GM21717 (cell line): ENCODE measurements around the gene IMMP2L.
A peak's percentile ranks its signal among the peaks of the same experiment; 100 is the strongest.

Source experiments
- ATAC-seq: cut with Tn5 transposase; IDR thresholded peaks from one replicate; pipeline ENCODE4 v1.9.1; 2021; ENCODE audit warnings: mild to moderate bottlenecking, moderate library complexity; ENCODE audit not compliant: unreplicated experiment

The IMMP2L gene

DNA sequence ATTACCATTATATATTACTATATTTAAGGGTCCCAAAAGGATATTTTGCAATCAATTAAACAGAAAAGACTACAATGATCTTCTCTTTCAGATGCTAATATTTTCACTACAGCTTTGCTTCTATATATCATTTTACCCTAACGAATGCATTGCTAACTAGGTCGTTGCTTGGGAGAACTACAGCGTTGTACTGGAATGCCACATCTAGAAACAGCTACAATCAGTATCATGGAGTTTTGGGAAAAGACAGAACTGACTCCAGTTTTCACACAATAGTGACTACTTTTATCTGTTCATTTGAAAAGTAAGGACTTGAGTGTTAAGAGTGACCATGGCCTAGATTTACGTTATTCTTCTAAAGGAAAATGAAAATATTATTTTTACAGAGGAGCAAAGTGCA, 432.9 kb downstream of the IMMP2L start:
- ATAC-seq = no peak

DNA sequence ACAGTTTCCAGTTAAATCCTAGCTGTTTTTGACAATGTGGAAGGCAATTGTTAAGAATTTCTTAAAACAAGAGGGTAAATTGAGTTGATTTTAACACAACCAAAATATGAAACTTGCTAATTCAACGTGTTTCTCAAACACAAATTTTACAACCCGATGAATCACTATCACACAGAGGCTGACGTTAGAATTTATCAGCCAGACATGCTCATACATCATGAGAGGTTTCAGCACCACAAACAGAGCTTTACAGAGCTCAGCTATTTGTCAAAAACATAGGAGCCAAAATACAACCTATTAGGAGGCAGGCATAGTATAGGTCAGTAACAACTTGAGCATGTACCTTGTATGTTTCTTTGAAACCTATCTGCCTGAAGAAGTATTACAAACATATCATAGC, 435.3 kb downstream of the IMMP2L start:
- no peak for ATAC-seq

DNA sequence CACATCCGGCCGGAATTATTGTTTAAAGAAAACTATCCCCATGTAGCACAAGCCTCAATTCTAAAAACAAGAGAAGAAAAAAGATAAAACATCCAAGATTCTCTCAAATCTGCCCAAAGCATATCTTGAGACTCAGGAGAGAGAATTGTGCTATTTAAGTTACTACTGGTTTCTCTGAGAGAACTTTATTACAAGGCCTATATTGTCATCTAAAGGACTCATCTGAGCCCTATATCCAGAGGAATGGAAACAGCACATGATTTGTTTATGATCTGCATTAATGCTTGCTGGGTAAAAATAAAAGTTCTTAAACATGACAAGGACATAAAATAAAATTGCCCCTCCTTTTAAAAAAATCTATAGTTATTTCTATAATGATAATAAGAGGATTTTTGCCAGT, 446.3 kb downstream of the IMMP2L start:
- ATAC-seq = no peak

DNA sequence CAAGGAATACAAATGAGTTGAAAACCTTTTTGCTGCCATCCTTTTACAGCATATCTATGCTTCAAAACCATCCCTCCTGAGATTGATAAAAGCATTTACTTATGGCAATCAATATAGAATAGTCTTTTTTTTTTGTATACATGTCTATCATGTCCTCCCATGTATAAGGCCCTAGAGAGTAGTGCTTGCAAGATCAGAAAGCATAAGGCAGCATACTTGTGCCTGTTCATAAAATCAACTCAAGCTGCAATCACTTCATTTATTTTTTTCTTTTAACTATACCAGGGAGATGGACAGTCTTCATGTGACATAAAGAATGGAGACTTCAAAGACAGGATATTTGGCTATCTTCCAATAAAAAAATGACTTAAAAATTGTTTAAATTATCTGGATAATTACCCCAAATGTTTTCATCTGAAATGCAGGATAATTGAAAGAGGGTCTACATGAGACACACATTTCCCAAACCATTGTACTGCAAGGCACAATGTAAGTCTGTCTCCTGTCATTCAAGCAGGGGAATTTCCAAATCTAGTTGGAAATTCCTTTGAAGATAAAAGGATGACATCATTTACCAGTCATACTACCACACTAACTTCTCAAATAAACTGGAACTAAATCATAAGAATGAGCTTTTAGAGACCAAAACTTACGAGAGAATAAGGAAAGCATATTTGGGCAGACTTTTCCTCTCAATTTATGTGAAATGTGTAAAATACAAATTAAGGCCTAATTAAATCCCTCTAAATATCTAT, 448.9 kb downstream of the IMMP2L start:
- ATAC-seq = peak; percentile 82

DNA sequence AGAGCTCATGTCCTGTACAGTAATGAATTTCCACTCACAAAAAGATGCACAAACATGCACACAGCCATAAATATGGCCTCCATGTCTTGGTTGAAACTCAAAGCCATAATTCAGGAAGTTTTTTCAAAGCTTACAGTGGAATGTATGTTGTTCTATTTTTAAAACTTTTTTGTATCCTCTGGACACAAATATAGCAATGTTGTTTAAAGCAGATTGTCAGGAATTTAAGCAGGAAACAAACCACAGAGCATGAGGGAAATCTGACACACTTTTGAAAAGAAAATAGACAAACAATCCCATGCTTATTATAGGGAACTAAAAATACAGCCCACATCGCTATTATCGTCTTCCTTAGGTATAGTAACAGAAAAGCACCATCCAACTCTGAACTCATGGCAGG, 449.9 kb downstream of the IMMP2L start:
- ATAC-seq = no peak

DNA sequence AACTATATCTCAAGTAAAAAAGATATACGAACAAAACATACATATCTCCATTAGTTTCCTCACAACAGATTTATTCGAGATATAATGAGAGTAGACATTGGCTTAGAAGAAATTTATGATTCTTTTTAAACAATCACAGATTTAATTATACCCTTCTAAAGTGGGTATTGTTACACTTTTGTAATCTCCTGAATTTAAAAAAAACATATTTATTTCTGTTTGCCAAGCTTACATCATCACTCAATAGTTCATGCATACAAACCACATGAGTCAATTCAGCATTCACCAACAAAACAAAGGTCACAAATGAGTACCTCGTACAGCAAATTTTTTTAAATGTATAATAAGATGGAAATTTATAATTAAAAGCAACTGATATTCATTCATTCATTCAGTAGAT, 453.8 kb downstream of the IMMP2L start:
- no peak for ATAC-seq

DNA sequence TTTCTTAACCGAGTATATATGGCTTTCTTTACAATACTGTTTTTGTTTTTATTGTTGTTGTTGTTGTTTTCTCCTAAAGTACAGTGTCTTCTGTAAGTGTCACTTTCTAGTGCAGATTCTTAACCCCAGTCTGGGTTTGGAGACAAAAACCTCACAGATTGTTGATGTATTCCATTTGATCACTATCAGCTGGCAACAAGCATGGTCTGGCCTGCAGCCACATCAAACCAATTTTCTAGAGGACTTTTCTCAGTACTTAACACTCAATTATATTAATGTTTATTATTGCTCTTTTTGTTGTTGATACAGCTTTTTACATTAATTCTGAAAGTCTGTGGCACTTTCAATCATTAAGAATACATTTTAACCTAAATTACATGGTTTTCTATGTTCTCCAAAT, 454.3 kb downstream of the IMMP2L start:
- ATAC-seq = no peak

DNA sequence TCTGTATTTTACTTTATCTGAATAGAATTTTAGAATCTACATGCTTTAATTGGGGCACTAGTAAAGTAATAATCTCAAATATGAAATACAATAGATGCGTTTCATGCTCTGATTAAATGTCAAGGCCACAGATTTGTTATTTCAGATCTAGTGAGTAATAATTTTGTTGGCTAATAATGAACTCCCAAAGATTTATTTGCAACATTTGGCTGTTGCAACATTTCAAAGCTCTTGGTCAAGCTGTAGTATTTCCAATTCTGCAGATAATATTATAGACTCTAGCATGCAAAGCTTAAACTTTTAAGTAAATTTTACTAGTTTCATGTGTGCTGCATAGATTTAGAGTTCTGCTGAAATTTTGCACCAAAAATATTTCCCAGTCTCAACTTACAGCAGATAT, 454.7 kb downstream of the IMMP2L start:
- ATAC-seq = no peak

DNA sequence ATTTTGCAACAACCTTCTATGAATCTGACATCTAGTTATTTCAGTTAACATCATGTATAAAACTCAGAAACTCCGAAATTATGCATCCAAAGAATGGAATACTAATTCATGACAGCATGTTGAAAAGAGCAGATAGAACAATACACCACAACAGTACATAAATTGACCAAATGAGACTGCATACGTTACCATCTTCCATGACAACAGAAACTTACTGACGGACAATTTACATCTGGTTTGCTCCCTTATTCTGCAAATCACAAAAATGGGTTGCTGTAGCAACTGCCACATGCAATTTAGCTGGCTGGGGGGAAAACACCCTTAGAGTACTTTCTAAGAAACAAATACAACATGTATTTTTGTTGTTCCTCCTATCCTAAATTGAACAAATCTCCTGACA, 457.0 kb downstream of the IMMP2L start:
- no peak for ATAC-seq

DNA sequence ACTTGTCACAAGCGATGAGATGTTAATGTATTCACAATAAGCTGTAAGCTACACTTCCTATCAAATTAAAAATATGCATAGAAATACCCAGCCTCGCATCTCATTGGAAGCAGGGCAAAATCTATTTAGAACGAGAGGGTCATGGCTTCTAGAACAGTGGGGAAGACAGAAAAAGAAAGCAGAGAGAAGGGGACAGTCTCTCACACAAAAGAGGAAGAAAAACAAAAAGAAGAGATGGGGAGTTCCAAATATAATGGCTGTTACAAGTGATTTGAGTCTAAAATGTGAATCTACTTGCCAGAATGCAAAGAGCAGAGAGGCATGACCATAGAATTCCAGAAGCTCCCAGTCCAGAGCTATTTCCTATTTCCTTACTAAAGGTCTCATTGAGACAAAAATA, 457.6 kb downstream of the IMMP2L start:
- ATAC-seq = peak; percentile 73

DNA sequence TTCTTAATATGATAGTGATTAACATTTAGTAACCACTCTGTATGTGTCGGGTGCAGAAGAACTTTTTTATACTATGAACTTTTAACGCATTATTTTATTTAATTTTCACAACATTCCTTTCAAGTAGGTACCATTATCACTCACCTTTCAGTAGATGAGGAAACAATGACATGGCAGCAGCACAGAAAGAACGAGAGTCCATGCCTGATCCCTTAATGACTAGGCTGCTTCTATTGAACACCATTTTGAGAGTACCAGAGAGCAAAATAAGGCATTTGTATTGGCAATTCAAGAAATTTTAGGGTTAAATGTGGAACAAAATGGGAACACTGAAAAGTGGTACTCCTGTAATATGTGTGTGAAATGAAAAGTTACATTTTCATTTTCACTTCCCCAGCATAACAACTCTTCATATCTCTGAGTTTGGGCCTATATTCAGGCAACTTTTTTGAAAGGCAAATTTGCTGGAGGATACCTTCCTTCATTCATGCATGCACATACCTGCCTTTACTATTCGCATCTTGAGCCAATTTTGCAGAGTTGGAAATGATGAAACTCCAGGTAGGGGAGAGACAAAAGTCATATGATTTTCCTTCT, 458.5 kb downstream of the IMMP2L start:
- ATAC-seq = peak; percentile 77

DNA sequence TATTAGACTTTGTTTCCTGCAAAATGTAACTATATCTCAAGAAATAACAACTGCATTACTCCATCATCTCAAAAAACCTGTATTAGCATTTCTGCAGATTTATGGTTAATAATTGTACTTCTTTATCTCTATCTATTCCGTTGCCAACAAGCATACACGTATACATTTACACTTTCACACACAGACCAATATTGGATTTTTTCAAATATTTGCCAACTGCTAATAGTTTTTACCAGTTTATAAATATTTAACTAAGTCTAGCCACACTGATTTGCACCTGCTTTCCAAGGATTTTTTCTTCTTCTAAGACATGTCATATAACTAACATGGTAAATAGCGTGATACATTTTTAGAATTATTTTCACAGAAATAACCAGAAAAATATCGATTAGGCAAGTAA, 459.2 kb downstream of the IMMP2L start:
- ATAC-seq = no peak

DNA sequence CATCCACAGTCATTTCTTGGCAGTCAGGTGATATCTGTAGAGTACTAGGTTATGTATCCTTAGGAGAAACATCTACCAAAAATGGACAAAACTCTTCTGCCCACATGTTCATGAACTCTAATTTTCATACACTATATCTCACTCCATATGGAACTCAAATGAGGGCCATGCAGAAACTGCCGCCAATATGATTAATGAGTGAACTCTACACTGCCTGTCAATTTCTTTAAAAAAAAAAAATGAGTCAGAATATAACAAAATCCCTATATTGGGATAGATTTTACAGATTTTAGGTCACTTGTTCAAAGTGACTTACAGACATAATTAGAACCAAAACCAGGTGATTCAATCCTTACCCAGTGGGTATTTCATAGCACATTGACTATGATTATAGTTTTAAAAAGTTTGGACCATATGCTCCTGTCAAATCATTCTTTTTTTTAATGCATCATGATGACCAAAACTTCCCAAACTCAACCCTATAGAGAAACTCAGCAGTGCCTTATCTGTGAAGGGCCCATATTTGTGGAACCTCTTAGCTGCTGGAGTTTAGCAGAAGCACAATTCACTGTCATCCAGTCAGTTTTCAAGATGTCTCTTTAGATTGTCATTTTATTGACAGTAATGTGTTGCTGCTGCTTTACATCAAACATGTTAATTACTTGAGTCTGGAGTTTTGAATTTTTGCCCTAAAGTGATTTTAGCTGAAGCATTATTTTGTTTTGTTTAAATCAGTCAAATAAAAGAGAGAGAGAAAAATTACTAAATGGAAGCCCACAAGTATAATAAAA, 460.2 kb downstream of the IMMP2L start:
- ATAC-seq = no peak

DNA sequence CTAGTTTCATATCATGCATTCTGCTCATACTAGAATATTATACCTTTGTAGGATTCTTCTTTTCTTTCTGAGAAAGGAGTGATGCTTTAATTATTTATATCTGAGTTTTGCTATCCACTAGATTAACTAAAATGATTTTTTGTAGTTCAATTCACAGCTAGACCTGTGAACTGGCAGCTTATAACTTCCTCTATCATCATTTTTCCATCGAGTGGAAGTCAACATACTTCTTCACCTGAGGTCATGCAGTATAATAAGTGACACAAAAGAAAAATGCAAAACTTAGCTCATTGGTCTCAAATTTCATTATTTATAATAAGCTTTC, 463.4 kb downstream of the IMMP2L start:
- no peak for ATAC-seq

DNA sequence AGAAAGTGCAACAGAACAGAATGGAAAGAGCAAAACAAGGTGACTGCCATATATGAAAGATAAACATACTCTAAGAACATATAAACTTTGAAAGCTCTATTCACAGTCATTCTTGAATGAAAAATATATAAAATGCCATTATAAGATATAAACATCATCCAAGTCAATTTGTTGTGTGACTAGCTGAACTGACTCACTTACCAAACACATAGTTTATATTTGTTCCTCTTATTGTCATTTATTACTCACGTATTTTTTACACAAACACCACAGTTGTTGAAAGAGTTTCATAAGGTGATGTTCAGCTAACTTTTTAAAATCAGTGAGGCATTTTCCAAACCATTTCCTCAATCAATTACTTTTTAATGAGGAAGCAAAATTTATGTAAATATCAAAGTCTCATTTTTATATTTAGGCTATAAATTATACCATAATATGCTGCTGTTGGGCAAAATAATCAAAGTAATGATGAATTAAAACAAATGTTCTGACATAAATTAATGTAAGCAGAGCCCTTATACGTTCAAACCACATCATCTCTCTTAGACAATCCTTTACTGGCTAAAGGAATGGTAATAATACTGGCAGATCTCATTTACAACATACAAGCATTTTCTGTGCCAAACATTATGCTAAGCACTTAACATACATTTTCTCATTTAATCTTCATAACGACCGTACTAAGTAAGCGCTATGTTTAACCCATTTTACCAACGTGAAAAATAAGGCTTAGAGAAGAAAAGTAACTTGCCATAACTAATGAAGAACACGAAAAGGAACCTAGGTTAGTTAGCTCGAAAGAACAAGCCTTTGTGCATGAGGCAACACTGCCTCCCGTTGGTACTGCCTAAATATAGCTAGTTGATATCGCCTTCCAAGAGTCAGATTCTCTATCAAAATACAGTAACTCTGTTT, 464.0 kb downstream of the IMMP2L start:
- ATAC-seq = peak; percentile 81

DNA sequence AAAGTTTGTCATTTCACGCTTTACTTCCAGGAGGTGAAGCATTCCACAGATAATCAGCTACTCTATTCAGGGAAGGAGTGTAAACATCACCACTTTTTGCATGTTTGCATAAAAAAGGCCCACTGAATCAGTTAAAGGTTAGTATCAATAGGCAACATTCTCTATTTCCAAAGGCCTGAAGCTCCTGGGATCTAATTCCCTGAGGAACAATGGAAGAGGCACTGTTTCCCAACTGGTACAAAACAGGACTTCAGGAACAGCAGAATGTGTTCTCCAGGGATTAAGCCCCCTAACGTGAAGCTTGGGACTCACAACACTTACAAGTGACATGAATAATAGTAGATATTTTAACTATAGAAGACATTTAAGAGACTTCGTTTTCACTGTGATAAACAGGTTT, 465.3 kb downstream of the IMMP2L start:
- ATAC-seq = no peak

DNA sequence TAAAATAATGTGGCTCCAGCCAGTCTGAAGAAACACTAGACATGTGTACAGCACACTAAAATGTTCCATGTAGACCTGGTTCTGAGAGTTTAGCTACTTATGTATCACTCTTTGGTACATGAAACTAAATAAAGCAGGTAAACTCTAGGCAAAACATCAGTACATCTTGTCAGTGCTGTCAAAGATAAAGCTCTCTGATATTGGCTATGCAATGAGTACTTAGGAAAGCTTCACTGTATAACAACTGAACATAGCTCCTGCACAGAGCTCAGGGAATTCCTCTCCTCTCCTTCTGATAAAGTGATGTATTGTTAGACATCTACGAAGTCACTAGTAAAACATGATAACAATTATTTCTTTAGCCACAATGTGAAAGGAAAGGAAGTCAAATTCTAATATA, 467.9 kb downstream of the IMMP2L start:
- ATAC-seq = no peak

DNA sequence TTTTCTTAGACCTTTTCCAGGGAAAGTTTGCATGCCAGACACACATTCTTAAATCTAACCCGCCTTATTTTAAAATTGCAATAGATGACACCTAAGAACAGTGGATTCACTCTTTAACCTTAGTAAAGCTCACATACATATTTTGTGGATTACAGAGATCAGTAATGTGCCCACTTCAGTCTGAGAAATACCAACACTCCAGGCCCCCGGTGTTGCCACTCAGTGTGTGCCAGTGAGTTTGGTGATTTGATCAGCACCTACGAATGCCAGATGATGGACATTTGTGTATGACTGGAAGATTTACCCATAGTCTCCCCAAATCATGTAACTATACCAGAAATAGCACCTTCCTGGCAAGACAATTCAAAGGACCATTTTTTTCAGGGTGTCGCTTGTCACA, 468.8 kb downstream of the IMMP2L start:
- ATAC-seq = no peak

DNA sequence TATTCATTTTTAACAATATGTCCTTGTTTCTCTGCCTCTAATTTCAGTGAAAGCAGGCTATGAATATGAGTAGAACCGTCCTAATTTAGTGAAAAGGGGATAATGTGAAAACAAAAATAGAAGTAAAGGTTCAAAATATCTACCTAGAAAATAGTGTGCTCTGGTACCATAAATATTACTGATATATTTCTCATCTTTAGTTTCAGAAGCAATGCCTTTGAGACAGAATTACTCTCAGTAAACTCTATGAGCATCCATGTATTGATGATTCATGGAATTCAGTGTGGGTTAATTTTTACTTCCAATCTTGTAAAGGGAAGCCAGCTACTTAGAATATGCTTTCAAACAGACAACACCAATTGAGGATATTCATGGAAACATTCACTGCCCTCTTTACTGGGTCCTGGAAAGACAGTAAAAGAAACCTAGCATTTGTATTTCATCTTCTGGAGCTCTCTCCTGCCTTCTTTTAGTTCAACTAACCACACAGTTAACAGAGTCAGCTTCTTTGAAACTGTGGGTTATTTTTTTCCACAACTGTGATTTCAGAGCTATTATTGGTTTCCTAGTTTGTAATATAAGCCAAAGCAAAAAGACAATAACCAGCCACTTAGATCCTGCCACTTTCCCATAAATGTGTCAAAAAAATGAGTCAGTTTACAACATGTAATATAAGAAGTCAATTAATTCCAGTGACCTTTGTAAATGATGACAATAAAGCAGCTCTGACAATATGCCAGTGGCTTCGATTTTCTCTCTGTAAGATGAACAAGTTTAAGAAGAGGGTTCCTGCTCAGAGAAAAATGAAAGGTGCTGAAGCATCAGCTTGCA, 469.7 kb downstream of the IMMP2L start:
- peak; percentile 57 for ATAC-seq

DNA sequence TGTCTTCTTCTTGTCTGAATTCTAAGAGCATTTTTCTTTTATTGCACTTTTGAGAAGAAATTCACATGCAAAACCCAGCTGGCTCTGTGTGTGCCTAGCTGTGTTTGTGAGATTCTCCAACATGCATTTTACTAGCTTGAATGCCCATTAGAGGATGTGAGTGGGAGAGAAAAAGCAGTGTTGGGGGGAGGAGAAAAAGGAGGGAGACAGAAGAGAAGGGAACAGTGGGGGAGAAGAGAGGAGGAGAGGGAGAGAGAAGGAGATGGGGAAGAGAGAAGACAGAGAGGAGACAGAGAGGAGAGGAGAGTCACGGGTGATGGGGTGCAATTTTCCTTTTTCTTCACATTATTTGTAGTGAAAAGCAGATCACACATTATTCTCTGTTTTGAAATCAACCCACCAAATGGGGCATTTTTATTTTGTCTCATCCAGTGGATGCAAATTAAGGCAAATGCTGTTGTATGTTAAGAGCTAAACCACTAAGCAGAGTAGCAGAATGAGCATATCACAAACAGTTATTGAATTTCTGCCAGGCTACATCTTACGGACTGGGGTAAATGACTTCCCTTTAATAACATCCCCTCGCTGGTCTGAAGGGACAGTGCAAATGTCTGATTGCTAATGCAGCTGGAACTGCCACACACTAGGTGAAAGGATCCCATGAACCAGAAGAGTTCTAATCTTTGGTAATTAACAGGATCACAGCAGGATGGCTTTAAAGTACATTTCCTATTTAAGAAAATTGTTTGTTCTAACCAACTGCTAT, 470.5 kb downstream of the IMMP2L start:
- ATAC-seq = peak; percentile 40
